GM21825 (cell line): Measurements from ENCODE around the gene PCDH7.

Experiments
- ATAC-seq: cut with Tn5 transposase; IDR thresholded peaks from one replicate; pipeline ENCODE4 v1.9.1; 2021; ENCODE audit warnings: mild to moderate bottlenecking, moderate library complexity; ENCODE audit not compliant: unreplicated experiment

PCDH7 gene, protein sequence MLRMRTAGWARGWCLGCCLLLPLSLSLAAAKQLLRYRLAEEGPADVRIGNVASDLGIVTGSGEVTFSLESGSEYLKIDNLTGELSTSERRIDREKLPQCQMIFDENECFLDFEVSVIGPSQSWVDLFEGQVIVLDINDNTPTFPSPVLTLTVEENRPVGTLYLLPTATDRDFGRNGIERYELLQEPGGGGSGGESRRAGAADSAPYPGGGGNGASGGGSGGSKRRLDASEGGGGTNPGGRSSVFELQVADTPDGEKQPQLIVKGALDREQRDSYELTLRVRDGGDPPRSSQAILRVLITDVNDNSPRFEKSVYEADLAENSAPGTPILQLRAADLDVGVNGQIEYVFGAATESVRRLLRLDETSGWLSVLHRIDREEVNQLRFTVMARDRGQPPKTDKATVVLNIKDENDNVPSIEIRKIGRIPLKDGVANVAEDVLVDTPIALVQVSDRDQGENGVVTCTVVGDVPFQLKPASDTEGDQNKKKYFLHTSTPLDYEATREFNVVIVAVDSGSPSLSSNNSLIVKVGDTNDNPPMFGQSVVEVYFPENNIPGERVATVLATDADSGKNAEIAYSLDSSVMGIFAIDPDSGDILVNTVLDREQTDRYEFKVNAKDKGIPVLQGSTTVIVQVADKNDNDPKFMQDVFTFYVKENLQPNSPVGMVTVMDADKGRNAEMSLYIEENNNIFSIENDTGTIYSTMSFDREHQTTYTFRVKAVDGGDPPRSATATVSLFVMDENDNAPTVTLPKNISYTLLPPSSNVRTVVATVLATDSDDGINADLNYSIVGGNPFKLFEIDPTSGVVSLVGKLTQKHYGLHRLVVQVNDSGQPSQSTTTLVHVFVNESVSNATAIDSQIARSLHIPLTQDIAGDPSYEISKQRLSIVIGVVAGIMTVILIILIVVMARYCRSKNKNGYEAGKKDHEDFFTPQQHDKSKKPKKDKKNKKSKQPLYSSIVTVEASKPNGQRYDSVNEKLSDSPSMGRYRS (N-terminal part only)

GRCh38 chr4:30720021-30720660, at the start of gene PCDH7:
Gene PCDH7, plus strand, starts transcription at chr4:30720369. Its CDS starts 1,054 bp downstream, at chr4:30721423.
- ATAC-seq: no peak

- ATAC-seq: no peak
These were observed 48.2 kb upstream of the PCDH7 start for GRCh38 chr4:30671926-30672448.

- ATAC-seq: no peak
These were observed 24.0 kb upstream of the PCDH7 start for GRCh38 chr4:30696191-30696590.

- ATAC-seq: no peak
These were observed 5.6 kb upstream of the PCDH7 start for GRCh38 chr4:30714408-30715031.

- ATAC-seq: no peak
These were observed 4.0 kb upstream of the PCDH7 start for GRCh38 chr4:30716158-30716557.

DNA sequence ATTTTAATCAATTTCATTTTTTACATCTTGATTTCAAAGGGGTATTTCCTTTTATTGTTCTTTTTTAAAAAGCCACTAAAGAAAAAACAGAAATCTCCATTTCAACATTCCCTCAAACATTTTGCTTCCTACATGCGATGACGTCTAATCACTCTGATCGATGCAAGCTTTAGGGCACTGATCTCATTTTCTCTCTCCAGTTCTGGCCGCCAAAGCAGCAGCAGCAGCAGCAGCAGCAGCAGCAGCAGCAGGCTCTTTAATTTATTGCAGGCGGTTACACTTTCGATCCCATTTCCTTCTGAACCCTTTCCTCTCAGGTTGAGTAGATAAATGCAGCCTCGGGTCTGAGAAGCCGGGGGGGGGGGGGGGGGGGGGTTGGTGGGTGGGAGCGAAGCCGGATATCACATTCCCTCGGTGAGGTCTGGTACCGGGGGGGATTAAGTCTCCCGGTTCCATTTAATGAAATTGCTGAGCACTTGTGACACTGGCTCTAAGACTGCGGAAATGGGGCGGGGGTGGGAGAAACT, 3.4 kb upstream of the PCDH7 start:
- ATAC-seq: no peak

DNA sequence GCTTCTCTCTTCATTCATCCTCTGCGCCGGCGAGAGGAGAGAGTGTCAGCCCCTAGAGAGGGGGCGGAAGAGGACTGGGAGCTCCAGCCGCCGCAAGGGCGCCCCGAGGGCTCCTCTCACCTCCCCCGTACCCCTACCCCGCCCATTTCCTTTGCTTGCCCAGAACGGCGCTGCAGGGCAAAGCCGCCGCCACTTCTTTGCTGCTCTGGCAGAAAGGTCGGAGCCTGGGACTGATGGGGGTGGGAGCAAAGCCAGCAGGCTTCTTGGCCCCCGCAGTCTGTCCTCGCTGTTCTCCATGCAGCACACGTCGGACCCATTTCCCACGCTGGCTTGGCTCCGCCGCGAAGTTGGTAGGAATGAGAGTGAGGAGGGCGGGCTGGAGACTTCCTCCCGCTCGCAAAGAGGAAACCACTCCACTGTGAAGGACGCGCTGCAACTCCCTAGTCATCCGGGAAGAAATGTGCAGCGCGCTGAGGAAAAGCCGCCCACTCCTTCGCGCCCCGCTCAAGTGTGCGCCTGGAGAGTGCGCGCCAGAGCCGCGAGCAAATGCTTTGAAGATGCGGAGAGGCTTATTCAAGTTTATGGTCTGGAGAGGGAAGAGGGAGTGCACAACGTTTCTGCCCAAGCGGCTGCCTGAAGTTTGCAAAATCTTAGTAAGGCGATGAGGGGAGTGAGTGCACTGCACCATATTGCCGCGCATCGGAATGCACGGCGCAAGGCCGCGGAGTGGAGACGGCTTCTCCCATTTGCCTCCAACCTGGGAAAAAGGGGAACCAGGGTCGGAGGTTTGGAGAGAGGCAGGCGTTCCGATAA, 2.8 kb upstream of the PCDH7 start:
- ATAC-seq: no peak

DNA sequence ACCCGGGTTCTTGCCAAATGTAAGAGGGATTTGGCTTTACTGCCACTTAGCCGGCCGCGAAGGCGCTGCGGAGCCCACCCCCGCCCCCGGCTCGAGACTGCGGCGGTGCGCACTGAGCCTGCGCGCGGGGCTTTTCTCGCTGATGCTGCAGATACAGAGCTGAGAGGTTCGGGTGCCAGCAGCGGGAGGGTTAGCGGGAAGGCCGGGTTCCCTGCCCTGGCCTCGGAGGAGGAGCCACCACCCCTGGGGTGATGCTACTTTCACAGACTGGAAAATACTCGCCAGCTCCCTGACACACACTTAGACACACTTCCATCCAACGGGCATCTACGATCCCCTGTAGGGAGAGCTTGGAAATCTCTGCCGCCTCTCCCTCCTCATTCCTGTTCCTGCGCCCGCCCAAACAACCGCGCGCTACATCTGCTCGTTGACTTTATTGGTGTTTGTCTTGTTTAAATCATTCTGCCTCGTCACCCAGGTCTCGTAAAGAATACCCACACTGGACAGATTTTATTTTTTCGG, 2.1 kb upstream of the PCDH7 start:
- ATAC-seq: no peak

GRCh38 chr4:30718641-30719453, 1.3 kb upstream of the PCDH7 start:
- no peak for ATAC-seq

- no peak for ATAC-seq
These were observed 632 bp upstream of the PCDH7 start for GRCh38 chr4:30719454-30720020.

GRCh38 chr4:30720661-30721184, 554 bp downstream of the PCDH7 start:
- ATAC-seq: no peak

DNA sequence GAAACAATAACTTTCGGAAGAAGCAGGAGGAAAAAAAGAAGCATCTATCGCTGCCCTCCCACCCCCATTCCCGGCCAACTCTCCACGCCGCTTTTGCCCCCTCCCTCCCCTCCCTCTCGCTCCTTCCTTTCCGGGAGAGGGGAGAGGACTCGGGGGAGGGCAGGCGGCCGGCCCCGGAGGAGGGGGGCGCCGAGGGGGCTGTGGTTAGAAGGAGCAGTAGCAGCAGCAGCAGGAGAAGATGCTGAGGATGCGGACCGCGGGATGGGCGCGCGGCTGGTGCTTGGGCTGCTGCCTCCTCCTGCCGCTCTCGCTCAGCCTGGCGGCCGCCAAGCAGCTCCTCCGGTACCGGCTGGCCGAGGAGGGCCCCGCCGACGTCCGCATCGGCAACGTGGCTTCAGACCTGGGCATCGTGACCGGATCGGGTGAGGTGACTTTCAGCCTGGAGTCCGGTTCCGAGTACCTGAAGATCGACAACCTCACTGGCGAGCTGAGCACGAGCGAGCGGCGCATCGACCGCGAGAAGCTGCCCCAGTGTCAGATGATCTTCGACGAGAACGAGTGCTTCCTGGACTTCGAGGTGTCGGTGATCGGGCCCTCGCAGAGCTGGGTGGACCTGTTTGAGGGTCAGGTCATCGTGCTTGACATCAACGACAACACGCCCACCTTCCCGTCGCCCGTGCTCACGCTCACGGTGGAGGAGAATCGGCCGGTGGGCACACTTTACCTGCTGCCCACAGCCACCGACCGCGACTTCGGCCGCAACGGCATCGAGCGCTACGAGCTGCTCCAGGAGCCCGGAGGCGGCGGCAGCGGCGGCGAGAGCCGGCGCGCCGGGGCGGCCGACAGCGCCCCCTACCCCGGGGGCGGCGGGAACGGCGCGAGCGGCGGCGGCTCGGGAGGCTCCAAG, 1.3 kb downstream of the PCDH7 start:
- no peak for ATAC-seq

- no peak for ATAC-seq
These were observed 1.9 kb downstream of the PCDH7 start for GRCh38 chr4:30722092-30722358.

- ATAC-seq: no peak
These were observed 2.4 kb downstream of the PCDH7 start for GRCh38 chr4:30722359-30723200.

DNA sequence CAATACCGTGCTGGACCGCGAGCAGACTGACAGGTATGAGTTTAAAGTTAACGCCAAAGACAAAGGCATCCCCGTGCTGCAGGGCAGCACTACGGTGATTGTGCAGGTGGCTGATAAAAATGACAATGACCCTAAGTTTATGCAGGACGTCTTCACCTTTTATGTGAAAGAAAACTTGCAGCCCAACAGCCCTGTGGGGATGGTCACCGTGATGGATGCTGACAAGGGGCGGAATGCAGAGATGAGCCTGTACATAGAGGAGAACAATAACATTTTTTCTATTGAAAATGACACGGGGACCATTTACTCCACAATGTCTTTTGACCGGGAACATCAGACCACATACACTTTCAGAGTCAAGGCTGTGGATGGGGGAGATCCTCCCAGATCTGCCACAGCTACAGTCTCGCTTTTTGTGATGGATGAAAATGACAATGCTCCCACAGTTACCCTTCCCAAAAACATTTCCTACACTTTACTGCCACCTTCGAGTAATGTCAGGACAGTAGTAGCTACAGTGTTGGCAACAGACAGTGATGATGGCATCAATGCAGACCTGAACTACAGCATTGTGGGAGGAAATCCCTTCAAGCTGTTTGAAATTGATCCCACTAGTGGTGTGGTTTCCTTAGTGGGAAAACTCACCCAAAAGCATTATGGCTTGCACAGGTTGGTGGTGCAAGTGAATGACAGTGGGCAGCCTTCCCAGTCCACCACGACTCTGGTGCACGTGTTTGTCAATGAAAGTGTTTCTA, 3.2 kb downstream of the PCDH7 start:
- no peak for ATAC-seq
